Bronchial epithelial cell (primary cell): ENCODE results near the gene CDC14B. TPM values are rescaled to one million over a fixed set of nuclear protein-coding genes. Genes with fewer than 3 reads are reported as not detected.

Experiments used
- DNase-seq: peaks from one replicate; pipeline ENCODE4 v3.0.0-alpha.2; 2010; ENCODE audit warnings: low read depth
- FAIRE-seq: peaks from 2 replicates; lab custom pipeline; 2011; peaks lifted over from hg19 to GRCh38; lab: Jason Lieb, UNC
- H3K27me3 ChIP-seq: 2 replicates; pipeline ENCODE4 v1.5.1; 2011; ENCODE audit warnings: low read length; ENCODE audit not compliant: control insufficient read depth, insufficient read depth
- H3K36me3 ChIP-seq: 2 replicates; pipeline ENCODE4 v1.5.1; 2011; ENCODE audit warnings: low read length; ENCODE audit not compliant: control insufficient read depth, insufficient read depth
- H3K4me3 ChIP-seq: 2 replicates; pipeline ENCODE4 v1.5.1; 2011; ENCODE audit warnings: mild to moderate bottlenecking, low read depth, low read length, control low read depth
- CTCF ChIP-seq: IDR thresholded peaks from 2 replicates; pipeline ENCODE4 v1.5.1; 2011; ENCODE audit warnings: mild to moderate bottlenecking, moderate library complexity, low read length, control low read depth, inconsistent platforms; ENCODE audit not compliant: insufficient read depth, severe bottlenecking
- total RNA-seq: library from RNA; depleted of rRNA; stranded (reverse); fragments of >200 nt; gene quantifications from 2 replicates; pipeline ENCODE4 v1.2.1, GENCODE V29; 2014

CDC14B gene
- total RNA-seq, 1 donor from 2014 or later, result 11.6 TPM

- H3K27me3 ChIP-seq, result no peaks in the 10 kb centered on the region
- H3K4me3 ChIP-seq, result no peak overlapping the region
- H3K36me3 ChIP-seq, result peaks cover 8% of the 10 kb centered on the region
- no peak for FAIRE-seq
- DNase-seq, result no peak
- no peak for TF ChIP-seq CTCF
These were observed 128.4 kb downstream of the CDC14B start for GRCh38 chr9:96491079-96491879.

DNA sequence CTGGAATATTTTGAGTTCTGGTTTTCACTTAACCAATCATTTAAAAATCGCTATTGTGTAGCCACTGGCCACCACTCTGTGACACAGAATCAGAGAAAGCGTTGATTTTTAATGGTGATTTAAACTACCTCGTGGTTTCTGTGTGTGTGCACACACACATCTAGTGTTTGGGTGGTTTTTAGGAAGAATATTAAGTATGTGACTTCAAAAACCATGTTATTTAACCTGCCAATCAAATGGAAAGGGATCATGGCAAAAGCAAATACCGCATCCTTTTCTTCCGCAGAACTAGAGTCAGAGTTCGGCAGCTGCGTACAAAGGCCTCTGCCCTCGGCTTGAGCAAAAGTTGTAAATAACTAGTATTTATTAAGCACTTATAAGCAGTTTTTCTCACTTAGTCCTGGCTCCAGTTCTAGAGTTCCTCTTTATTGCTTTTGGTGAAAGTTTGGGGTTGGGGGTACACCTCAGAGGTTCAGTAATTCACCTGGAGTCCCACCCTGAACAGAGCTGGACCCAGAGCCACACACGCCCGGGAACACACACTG lies 129.0 kb downstream of the CDC14B start:
- no peak for TF ChIP-seq CTCF
- DNase-seq, result no peak
- Histone ChIP-seq H3K36me3 (peaks cover 8% of the 10 kb centered on the region), H3K27me3 (no peaks in the 10 kb centered on the region), H3K4me3 (no peak overlapping the region)
- no peak for FAIRE-seq

- H3K27me3 ChIP-seq, result no peaks in the 10 kb centered on the region
- H3K36me3 ChIP-seq, result peaks cover 13% of the 10 kb centered on the region
- FAIRE-seq (no peak), DNase-seq (no peak)
- no peak overlapping the region for H3K4me3 ChIP-seq
- no peak for TF ChIP-seq CTCF
These were observed 130.1 kb downstream of the CDC14B start for GRCh38 chr9:96489482-96489979.

DNA sequence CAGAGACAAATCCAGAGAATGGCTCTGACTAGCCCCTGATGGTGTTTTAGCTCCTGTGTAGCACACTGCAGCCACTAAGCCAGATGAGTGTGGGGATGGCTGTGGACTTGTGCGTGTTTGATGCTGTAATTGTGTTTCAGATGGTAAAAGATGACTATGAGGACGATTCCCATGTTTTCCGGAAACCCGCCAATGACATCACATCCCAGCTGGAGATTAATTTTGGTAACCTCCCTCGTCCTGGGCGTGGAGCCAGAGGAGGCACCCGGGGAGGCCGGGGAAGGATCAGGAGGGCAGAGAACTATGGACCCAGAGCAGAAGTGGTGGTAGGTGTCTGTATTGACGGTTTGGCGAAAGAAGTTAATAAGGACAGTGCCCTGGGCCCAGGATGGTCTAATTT lies 131.7 kb downstream of the CDC14B start:
- FAIRE-seq (no peak), DNase-seq (no peak)
- peaks cover 13% of the 10 kb centered on the region for H3K36me3 ChIP-seq
- no peak overlapping the region for H3K4me3 ChIP-seq
- TF ChIP-seq CTCF, result no peak
- no peaks in the 10 kb centered on the region for H3K27me3 ChIP-seq

- Histone ChIP-seq H3K27me3 (no peaks in the 10 kb centered on the region), H3K36me3 (peaks cover 13% of the 10 kb centered on the region), H3K4me3 (no peak overlapping the region)
- no peak for DNase-seq
- no peak for TF ChIP-seq CTCF
- FAIRE-seq, result no peak
These were observed 132.6 kb downstream of the CDC14B start for GRCh38 chr9:96487029-96487396.
